COR-L47 (cell line): ENCODE data around the gene IL1RN.
A peak's percentile ranks its signal among the peaks of the same experiment; 100 is the strongest.

Experiments
- DNase-seq: peaks from one replicate; lab custom pipeline; 2025; lab: John Stamatoyannopoulos, UW

Gene IL1RN

DNA sequence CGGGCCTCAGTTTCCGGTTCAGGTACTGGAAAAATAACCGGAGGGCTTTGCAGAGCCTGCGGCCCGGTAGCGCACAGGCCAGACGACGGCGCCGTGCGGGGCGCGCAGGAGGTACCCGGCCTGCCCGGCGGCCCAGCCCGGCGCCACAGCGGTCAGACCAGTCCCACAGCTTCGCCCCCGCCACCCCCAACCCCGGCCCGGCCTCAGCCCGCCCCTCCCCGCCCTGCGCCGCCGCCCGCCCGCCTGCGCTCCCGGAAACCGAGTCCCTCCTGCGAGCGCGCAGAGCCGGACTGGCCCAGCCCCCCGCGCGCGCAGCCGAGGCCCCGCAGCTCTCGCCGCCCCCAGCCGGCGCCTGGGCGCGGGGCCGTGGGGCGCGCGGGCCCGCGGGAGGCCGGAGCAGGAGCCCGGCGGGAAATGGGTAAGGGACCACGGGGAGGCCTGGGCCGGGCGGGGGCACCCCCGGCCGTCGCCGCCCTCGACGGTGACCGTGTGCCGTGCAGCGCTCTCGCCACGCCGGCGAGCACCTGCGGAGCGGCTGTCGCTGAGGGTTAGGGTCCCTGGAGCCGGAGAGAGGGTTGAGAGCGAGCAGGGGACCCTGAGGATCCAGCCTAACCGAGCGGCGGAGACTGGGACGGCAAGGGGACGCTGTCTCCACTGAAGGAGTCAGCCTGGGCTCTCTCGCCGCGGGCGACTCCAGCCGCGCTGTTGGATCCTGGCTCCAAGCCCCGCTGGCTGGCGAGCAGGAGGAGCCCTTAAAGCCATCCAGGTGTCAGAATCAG is 29.9 kb downstream of the IL1RN start:
- peak; percentile 80 for DNase-seq

DNA sequence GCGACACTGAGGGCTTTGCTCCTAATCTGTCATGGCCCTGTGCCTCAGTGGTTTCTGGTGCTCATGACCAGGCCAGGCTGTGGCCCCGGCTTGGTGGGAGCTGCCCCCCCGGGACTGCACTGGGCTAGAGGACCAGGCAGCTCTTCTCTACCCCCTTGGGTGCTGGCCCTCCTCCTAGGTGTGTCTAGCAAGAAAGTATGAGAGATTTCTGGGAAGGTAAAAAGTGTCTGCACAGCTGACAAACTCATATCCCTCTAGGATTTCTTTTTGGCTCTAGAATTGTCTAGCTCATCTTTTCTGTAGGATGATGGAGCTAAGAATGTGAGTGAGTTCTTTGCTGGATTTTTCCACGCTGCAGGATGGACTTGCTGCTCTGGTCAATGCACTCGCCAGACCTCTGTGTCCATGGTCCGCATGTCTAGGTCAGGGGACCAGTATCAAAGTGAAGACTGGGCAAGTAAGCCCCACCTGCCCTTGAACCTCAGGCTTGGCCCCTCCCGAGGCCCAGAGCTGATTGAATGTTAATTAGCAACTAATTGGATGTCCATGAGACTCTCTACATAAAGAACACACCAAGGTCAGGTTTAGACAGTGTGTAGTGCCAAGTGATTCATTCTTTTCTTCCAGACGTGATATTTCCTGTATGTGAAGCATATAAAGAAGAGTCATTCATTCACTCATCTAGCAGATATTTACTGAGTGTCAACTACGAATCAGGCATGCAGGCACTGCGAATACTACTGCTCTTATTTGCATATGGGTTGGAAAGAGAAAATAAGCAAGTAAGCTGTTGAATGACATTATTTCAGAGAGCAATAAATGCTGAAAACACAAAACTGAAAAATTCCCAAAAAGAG is 30.7 kb downstream of the IL1RN start:
- DNase-seq: no peak

DNA sequence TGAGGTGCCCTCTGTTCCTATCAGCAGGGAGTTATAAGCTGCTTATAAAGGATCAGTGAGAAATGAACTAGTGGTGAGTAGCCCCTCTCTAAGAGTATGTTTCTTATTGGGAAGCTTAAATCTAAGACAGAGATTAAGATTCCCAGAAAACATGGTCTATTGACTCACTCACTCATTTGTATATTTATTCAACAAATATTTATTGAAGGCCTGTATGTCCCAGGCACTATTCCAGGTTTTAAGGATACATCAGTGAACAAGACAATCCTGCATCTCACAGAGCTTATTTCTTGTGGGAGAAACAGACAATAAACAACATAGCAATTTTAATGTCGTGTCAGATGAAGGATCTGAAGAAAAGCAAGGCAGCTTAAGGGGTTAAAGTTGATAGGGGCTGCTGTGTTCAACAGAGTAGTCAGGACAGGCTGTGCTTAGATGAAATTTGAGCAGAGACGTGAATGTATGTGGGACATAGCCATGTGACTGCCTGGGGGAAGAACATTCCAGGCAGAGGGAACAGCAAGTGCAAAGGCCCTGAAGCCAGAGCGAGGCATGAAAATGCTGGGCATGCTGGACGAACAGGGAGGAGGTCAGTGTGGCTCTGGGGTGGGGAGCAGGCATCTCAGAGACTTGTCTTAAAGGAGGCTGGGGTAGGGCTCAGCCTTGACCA is 31.6 kb downstream of the IL1RN start:
- DNase-seq: no peak

DNA sequence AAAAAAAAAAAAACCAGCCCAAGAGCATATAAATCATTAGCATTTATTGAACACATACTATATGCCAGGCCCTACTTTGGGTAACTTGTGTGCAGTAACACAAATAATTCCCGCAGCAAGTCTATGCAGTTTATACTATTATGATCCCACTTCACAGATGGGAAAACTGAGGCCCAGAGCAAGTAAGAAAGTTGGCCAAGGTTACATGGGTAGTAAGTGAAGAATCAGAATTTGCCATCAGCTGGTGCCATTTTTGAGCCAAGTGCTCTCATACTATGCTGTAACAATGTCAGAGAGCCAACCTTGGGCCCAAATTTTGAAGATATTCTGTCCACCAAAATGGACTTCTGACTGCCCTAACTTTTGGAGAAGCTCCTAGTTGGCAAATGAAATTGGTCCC is 32.9 kb downstream of the IL1RN start:
- DNase-seq: no peak

DNA sequence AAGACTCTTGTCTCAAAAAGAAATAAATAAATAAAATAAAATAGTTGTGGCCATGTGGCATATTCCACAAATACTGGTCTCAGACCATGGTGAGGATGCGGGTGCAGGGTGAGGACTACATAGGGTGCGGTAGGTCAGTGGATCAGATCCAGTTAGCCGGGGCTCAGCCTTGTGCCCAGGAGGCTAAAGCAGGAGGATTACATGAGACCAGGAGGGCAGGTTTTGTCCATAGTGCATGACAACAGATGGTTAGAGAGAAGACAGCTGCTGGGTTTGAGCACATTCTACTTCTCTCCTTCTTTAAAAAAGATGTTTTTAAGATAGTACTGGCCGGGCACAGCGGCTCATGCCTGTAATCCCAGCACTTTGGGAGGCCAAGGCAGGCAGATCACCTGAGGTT is 33.6 kb downstream of the IL1RN start:
- DNase-seq: no peak

DNA sequence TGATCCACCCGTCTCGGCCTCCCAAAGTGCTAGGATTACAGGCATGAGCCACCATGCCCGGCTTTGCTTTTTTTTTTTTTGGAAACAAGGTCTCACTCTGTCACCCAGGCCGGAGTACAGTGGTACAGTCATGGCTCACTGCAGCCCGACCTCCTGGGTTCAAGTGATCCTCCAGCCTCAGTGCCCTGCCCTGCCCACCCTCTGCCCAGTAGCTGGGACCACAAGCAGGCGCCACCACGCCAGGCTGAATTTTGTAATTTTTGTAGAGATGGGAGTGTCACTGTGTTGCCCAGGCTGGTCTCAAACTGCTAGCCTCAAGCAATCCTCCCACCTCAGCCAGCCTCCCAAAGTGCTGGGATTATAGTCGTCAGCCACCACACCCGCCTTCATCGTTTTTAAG is 34.8 kb downstream of the IL1RN start:
- no peak for DNase-seq

DNA sequence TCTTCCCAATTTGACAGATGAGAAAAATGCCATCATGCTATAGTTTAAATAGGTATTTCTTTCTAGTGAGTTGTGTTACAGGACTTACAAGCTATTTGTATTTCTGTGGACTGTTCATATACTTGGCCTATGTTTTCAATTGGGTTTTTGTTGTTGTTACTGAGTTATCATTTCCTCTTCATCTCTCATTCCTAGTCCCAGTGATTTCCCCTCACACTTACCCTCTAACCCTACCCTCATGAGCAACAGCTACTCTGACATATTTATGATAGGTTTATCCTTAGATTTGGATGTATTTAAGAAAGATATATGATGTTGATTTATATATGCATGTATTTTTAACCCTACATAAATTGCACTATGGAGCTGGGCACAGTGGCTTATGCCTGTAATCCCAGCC is 35.5 kb downstream of the IL1RN start:
- no peak for DNase-seq

DNA sequence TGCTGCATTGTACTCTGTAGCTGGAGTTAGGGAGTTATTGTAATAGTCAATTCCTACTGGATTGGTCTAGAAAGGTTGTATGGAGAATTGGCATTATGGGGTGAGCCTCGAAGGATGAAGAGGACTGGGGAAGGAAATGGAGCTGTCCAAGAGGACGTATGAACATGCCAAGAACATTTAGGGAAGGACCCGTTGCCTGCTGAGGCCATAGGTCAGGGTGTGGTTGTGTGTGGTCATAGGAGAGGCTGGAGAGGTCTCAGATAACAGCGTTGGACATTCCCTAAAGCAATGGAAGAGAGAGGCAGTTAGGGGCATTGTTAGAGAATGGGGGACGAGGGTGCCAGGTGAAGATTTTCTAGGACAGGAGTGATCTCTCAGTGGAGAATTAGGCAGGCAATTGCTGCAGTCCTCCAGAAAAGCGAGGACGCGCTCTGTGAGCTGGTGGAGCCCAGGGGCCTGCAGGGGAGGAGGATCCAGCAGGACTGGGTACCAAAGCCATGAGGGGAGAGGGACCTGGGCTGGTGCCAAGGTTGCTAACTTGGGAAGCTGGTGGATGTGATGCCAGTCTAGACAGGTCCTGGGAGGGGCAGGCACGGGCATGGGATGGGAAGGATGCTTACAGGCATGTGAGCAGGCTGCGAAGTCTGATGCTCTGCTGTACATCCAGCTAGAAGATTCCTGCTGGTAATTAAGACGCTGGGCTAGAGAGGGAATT is 37.0 kb downstream of the IL1RN start:
- DNase-seq: no peak

DNA sequence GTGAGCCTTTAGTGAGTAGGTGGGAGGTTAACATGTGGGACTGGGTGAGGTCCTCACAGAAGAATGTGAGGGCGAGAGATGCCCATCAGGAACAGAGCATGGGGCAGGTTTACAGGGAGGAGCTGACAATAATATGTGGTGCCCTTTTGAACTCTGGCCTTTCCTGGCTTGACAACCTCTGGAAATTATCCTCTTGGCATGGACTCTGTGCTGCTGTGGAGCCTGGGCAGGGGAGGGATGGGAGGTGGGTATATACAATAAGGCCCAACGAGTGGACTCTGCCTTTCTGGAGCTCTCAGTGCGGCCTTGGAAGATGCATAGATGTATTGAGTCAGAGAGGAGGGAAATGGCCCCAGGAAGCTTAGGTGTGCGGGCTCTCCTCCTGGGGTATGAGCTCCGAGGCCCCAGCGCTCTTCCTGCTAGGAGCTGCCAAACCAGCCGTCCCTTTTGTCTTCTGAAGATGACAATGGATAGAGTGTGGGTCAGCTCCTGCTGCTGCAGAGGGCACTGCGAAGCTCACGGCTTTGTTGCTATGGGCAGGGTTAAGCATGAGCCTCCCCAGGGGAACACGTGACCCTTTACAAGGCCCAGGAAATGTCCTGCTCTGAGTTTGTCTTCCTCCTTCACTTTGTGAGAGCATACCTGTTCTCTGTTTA is 37.7 kb downstream of the IL1RN start:
- DNase-seq: no peak

DNA sequence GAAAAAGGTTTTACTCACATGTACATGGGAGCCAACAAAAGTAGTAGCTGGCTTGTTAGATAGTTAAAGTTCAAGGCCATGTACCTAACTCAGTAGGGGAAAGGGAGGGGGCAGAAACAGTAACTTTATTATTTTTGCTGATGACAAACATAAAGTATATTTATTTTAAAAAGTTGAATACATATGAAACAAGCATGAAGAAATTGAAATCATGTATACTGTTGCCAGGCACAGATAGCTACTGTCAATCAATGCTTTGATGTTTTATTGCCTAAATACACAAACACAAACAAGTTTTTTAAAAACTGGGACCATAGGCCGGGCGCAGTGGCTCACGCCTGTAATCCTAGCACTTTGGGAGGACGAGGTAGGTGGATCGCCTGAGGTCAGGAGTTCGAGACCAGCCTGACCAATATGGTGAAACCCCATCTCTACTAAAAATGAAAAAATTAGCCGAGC is 38.8 kb downstream of the IL1RN start:
- no peak for DNase-seq

DNA sequence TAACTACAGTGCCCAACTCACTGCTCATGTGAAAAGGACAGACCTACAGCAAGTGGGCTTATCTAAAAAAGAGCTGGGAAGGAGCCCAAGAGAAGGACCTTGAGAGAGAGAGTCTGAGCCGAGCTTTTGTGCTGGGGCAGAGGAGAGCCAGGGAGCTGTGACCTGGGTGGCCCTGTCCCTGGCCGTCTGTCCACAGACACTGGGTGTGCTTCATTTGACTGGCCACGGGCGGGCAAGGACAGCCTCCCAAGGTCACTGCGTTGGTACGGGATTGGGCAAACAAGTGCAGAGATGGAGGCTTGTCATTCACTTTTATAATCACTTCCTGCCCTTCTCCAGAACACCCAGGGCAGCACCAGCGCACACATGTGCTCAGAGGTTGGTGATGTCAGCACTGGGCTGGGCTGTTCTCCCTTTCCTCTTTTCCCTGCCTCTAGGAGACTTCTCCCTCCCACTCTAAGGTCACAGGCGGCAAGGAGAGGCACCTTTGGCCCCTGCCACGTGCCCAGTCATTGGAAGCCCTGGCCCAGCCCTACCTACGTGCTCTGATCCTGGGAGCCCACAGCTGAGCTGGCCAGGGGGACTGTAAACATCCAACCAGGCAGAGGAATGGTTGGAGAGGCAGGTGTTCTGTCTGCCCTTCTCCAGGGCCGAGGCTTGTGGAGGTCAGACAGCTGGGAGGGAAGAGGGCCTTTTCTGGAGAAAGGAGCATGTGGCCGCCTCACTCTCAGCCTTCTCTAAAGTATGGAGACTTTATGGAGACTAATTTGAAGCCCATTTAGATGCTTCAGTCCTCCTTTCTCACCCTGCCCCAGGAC is 39.9 kb downstream of the IL1RN start:
- no peak for DNase-seq

DNA sequence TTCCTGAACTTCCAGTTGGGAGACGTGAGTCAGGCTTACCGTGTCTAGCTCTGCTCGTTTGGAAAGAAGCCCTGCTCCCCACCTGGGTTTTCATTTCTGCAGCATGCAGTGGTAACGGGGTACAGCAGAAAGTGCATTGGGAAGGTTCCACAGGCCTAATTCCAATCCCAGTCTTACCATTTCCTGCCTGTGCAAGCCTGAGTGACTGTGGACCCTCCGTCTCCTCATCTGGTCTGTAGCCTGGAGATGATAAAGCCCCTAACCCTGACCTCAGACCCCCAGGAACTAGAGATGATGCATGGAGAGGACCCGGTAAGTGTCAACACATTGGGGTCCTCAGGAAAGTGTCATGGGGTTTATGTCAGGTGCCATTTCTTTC is 40.6 kb downstream of the IL1RN start:
- DNase-seq: no peak

DNA sequence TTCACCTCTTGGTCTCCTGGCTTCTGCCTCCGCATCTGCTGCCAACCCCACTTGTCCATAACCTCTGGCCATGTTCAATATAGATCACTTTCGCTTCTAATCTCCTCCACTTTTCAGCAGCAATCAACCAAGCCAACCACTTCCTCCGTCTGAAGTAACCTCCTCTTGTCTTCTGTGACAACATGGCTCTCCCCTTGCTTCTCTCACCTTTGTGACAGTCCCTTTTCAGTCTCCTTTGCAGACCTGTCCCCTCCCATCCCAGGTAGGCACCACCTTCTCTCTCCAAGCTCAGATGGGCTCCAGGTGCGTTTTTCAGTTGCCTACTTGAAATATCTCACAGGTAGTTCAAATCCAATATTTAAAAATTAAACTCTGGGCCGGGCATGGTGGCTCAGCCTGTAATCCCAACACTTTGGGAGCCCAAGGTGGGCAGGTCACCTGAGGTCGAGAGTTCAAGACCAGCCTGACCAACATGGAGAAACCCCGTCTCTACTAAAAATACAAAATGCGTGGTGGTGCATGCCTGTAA is 41.7 kb downstream of the IL1RN start:
- DNase-seq: no peak

DNA sequence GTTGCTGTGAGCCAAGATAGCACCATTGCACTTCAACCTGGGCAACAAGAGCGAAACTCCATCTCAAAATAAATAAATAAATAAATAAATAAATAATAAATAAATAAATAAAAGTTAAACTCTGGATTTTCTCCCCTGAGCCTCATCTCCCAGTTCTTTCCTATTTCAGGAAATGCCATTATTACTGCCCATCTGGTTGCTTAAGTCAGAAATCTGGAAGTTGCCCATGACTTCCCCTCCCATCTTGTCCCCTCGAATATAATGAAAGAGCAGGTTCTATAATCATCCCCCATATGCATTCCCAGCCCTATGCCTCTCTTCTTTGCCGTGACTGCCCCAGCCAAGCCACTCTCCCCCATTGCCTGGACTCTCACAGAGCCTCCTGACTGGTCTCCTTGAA is 42.2 kb downstream of the IL1RN start:
- DNase-seq: no peak

DNA sequence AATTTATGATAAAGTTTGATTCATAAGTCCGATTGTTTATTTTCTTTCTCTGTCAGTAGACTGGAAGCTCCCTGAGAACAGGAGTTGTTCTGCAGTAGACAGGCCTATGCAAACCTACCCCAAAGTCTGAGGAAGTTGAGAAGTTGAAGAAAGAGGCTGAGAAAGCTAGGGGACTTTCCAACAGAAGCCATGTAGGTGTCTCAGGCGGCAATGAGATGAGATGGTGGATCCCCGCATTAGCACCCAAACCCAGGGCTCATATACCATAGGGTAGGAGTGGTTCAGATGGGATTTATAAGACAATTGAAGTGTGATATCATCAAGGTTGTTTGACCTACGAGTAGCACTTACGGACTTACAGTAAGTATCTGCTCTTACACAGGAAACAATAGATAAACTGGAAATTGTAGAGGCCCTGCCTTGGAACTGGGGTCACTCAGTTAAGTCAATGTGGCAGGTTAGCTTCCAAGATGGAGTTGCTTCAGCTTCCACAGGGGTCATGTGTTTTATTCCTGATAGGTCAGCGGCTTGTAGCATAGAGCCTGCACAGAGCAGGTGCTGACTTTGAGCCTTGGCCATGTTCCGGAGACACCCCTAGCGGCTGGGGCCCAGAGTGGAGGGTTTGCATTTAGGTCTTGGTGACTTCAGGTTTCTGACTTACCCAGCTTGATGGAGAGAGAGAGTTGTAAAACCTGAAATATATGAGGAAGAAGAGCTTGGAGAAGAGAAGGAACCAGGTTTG is 44.1 kb downstream of the IL1RN start:
- no peak for DNase-seq

DNA sequence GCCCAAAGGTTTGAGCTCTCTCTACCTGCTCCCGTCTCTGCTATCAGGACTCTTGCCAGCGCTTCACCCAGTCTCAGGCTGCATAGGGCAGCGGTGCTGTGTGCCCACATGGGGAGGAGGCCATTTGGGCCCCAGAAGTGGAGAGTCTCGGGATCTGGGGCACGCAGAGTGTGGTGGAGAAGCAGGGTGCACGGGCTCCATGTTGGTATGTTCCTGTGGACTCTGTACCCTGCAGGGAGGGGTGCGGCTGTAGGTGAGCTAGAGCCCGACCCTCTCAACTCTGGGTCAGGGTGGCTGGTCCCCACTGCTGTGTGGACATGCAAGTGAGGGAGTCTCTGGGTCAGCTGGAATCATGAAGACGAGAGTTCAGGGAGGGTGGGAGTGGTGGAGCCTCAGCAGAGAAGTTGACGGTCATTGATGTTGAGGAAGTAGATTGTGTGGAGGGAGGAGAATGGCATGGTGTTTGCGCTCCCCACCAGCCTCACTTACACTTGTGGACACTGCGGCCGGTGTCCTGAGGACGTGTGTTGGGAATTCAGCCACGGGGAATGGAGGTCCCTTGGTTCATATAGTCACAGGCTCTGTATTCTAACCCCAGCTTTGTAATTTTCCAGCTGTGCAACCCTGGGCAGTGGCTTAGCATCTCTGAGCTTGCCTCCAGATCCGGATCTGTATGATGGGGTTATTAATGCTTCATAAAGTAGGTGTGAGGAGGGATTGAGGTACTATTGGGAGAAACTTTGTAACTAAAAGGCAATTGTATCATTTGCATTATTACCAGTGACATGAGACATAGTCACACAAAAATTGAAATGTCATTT is 45.5 kb downstream of the IL1RN start:
- no peak for DNase-seq

DNA sequence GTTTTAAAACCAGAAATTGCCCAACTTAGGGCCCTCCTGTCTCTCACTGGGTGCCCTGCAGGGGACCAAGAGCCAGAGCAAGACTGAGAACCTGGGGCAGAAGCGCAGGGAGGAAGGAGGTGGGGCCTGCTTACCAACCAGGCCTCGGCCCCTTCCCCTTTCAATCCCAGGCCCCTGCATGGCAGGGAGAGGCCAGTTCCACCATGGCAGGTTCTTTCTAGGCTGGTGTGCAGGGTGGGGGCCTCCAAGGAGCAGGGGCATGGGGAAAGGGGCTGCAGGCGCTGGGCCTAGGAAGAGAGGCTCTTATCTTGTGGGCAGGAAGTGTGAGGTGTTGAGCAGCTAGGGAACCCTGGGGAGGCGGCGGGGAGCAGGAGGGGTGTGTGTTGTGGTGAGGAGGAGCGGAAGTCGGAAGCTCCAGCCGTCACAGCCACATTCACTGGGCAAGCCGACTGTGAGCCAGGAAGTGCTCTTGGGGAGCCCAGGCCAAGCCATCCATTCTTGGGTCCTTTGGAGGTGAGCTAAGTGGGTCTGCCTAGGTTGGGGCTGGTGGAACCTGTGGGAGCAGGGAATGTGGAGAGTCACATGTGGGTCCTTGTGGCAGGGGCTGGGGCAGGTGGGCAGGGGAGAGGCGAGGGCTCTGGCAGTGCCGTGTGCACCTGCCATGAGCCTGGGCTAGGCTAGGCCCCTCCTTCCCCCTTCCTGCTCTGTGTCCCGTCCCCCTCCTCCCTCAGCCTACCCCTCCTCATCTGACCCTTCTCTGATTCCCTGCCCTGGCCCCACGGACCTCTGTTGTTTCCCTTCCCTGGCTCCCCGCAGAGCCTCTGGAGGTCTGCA is 46.4 kb downstream of the IL1RN start, which contains the start of gene PSD4:
TSS of gene PSD4 (plus strand) at position 430 of the 834 bp plus-strand sequence. CDS start 8,486 bp downstream, outside the sequence.
- DNase-seq: no peak

DNA sequence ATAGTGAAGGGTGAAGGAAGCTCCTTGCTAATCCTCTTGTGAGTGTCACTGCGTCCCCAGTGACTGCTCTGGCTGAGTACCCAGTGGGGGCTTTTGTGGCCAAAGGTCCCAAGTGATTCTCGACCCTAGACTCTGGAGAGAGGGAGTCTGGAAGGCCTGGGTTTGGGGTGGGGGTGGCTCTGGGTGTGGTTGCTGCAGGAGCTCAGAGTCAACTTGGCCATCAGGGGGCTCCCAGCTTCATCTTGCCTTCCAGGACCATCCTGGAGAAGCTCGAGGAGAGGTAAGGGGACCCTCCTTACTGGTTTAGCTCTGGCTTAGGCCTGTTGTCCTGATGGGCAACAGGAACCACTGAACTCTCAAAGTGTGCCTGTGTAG is 47.0 kb downstream of the IL1RN start:
- no peak for DNase-seq
